ENCODE data around the gene SH3GLB2. TPM values are rescaled to one million over a fixed set of nuclear protein-coding genes. Genes with fewer than 3 reads are reported as not detected.

Gene SH3GLB2
- total RNA-seq, 1 experiment from 2014 or later = 52.7 TPM

- BruUV-seq (replicated peaks) = no TSS peak
- POLR2A ChIA-PET (ENCODE audit: low non-redundant PET) = interaction anchor here (0.5 to 0.6 kb wide), 2 partner anchors 9 to 102 kb away, joined by 4 to 5 read pairs; partner anchors contain the start of gene MIGA2
- no peak for TF ChIP-seq EZH2 (IDR thresholded peaks at IDR 0.05; ENCODE audit: borderline replicate concordance, low read depth, low read length, poor library complexity, severe bottlenecking)
- TF ChIP-seq, protein P1, sequence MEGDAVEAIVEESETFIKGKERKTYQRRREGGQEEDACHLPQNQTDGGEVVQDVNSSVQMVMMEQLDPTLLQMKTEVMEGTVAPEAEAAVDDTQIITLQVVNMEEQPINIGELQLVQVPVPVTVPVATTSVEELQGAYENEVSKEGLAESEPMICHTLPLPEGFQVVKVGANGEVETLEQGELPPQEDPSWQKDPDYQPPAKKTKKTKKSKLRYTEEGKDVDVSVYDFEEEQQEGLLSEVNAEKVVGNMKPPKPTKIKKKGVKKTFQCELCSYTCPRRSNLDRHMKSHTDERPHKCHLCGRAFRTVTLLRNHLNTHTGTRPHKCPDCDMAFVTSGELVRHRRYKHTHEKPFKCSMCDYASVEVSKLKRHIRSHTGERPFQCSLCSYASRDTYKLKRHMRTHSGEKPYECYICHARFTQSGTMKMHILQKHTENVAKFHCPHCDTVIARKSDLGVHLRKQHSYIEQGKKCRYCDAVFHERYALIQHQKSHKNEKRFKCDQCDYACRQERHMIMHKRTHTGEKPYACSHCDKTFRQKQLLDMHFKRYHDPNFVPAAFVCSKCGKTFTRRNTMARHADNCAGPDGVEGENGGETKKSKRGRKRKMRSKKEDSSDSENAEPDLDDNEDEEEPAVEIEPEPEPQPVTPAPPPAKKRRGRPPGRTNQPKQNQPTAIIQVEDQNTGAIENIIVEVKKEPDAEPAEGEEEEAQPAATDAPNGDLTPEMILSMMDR (conservative IDR thresholded peaks at IDR 0.05; ENCODE audit: low read depth, low read length) = no peak
- Histone ChIP-seq H3K9me3 (ENCODE audit: low read depth, low read length, poor library complexity, severe bottlenecking) (no peaks in the 10 kb centered on the region), H3K36me3 (ENCODE audit: insufficient read depth, low read length, poor library complexity, severe bottlenecking) (no peaks in the 10 kb centered on the region), H3K4me3 (ENCODE audit: low read depth, low read length, poor library complexity, severe bottlenecking) (peak overlapping the region; percentile 69), H3K4me1 (ENCODE audit: insufficient read depth, low read length, poor library complexity, severe bottlenecking) (peaks cover 20% of the 10 kb centered on the region), H3K27ac (ENCODE audit: low read depth, low read length, poor library complexity, severe bottlenecking) (peak overlapping the region; percentile 49), H3K27me3 (replicated peaks; ENCODE audit: insufficient read depth, low read depth, low read length, poor library complexity) (no peaks in the 10 kb centered on the region)
- CTCF ChIA-PET = interaction anchor here (0.5 to 1.0 kb wide), 6 partner anchors 23 to 710 kb away, joined by 3 to 6 read pairs (median 4); partner anchors contain the start of gene CERCAM
- intact Hi-C loops (cut with micrococcal nuclease; ENCODE audit: unreplicated experiment) = no loop called here
- DNase-seq (ENCODE audit: low spot score) = no peak
Observed at GRCh38 chr9:129027685-129028191, 393 bp downstream of the SH3GLB2 start.

DNA sequence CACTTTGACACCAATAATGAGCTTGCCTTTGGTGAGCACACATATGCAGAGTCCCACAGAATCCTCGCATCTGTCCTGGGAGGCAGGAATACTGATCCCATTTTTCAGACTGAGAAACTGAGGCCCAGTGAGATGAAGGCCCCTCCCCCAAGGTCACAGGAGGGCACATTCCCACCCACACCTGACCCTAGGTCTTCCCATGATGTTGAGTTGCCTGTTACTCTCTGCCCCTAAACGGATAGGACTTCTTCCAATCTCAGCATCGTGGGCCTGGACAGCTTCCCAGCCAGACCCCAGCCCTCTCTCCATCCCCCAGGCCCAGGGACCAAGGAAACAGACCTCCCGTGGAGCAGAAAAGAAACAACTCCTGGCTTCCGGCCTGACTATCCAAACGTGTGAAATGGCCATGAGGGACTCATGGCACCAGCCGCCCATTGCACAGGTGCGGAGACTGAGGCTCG, 877 bp downstream of the SH3GLB2 start:
- Histone ChIP-seq H3K4me3 (ENCODE audit: low read depth, low read length, poor library complexity, severe bottlenecking) (peak overlapping the region; percentile 69), H3K27me3 (replicated peaks; ENCODE audit: insufficient read depth, low read depth, low read length, poor library complexity) (no peaks in the 10 kb centered on the region), H3K9me3 (ENCODE audit: low read depth, low read length, poor library complexity, severe bottlenecking) (no peaks in the 10 kb centered on the region), H3K27ac (ENCODE audit: low read depth, low read length, poor library complexity, severe bottlenecking) (peak overlapping the region; percentile 49), H3K4me1 (ENCODE audit: insufficient read depth, low read length, poor library complexity, severe bottlenecking) (peaks cover 20% of the 10 kb centered on the region), H3K36me3 (ENCODE audit: insufficient read depth, low read length, poor library complexity, severe bottlenecking) (no peaks in the 10 kb centered on the region)
- ChIA-PET CTCF (interaction anchor here (0.5 kb wide), 1 partner anchor 39 kb away, joined by 9 read pairs; no protein-coding TSS in a partner anchor), POLR2A (ENCODE audit: low non-redundant PET) (interaction anchor here (0.6 kb wide), 1 partner anchor 9 kb away, joined by 4 read pairs; the partner anchor contains the start of gene MIGA2)
- intact Hi-C loops (cut with micrococcal nuclease; ENCODE audit: unreplicated experiment) = no loop called here
- peak; percentile 37 for DNase-seq (ENCODE audit: low spot score)
- BruUV-seq (replicated peaks) = no TSS peak
- TF ChIP-seq, protein P1 (conservative IDR thresholded peaks at IDR 0.05; ENCODE audit: low read depth, low read length) = no peak
- no peak for TF ChIP-seq EZH2 (IDR thresholded peaks at IDR 0.05; ENCODE audit: borderline replicate concordance, low read depth, low read length, poor library complexity, severe bottlenecking)

- Histone ChIP-seq H3K27me3 (replicated peaks; ENCODE audit: insufficient read depth, low read depth, low read length, poor library complexity) (no peaks in the 10 kb centered on the region), H3K9me3 (ENCODE audit: low read depth, low read length, poor library complexity, severe bottlenecking) (no peaks in the 10 kb centered on the region), H3K4me1 (ENCODE audit: insufficient read depth, low read length, poor library complexity, severe bottlenecking) (peaks cover 20% of the 10 kb centered on the region), H3K27ac (ENCODE audit: low read depth, low read length, poor library complexity, severe bottlenecking) (no peak overlapping the region), H3K4me3 (ENCODE audit: low read depth, low read length, poor library complexity, severe bottlenecking) (peak overlapping the region; percentile 69), H3K36me3 (ENCODE audit: insufficient read depth, low read length, poor library complexity, severe bottlenecking) (no peaks in the 10 kb centered on the region)
- ChIA-PET CTCF (interaction anchor here (0.5 kb wide), 1 partner anchor 38 kb away, joined by 9 read pairs; no protein-coding TSS in a partner anchor), POLR2A (ENCODE audit: low non-redundant PET) (interaction anchor here (0.6 kb wide), 1 partner anchor 10 kb away, joined by 4 read pairs; the partner anchor contains the start of gene MIGA2)
- TF ChIP-seq, protein P1 (conservative IDR thresholded peaks at IDR 0.05; ENCODE audit: low read depth, low read length) = no peak
- no peak for TF ChIP-seq EZH2 (IDR thresholded peaks at IDR 0.05; ENCODE audit: borderline replicate concordance, low read depth, low read length, poor library complexity, severe bottlenecking)
- DNase-seq (ENCODE audit: low spot score) = peak; percentile 63
- intact Hi-C loops (cut with micrococcal nuclease; ENCODE audit: unreplicated experiment) = no loop called here
- no TSS peak for BruUV-seq (replicated peaks)
Observed at GRCh38 chr9:129026442-129027223, 1.5 kb downstream of the SH3GLB2 start.
